Astrocyte (in vitro differentiated cells and primary cell): ENCODE measurements around the gene NABP2.

Source experiments
- CTCF ChIP-seq: IDR thresholded peaks from 2 replicates; pipeline ENCODE4 v1.5.1; 2011; ENCODE audit warnings: low read depth, mild to moderate bottlenecking, inconsistent platforms, low read length, moderate library complexity; ENCODE audit not compliant: insufficient read depth
- EZH2 ChIP-seq: IDR thresholded peaks from 2 replicates; pipeline ENCODE4 v1.6.1; 2012; ENCODE audit warnings: mild to moderate bottlenecking, low read length, inconsistent platforms; ENCODE audit not compliant: insufficient read depth

GRCh38 chr12:56186957-56187356 lies 37.2 kb upstream of the NABP2 start:
- TF ChIP-seq CTCF, result no peak
- TF ChIP-seq EZH2, result no peak
